Stimulated activated CD4-positive, alpha-beta T cell treated with anti-CD3 and anti-CD28 coated beads, Interleukin-2, amount 100 ng/mL, for 4 hours (primary cell): ENCODE data around the gene MACROD2.

Source experiments
- DNase-seq: peaks from one replicate; pipeline ENCODE4 v3.0.0-alpha.2; 2020; ENCODE audit warnings: low read depth

Gene MACROD2

GRCh38 chr20:14062786-14063185 is 67.5 kb downstream of the MACROD2 start:
- DNase-seq = no peak

- no peak for DNase-seq
Observed at GRCh38 chr20:14064333-14064732, 69.0 kb downstream of the MACROD2 start.

DNA sequence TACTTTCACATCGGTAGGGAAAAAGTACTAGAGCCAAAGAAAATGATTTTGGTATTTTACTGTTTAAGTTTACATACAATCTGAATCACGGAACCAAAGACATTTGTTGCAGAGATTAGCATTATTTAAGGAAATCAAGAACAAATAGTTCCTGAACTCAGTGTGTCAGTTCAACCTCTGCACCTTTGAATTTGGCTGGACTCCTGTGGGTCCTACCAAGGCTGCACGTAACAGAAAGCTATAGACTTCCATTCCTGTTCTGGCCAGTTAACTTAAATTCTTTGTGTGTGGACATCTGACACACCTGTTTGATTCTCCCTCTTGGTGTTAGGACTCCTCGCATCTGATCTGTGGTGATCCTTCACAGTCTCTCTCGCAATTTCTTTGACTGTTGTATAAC is 69.6 kb downstream of the MACROD2 start:
- no peak for DNase-seq

DNA sequence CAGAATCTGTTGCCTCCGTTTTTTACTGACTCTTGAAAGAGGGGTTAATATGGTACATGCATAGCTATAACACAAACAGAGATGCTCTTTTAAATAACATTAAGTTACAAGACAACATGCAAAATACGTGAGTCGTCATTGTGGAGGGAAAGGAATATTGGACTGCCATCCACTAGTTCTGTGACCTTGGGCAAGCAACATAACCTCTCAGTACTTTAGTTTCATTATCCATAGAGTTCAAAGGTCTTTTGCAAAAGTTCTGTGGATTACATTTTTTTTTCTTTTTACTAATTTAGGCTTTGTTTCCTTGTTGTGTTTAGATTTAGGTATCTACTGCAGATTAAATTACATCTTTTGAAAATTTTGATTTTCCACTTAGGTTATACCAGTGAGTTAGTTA is 70.5 kb downstream of the MACROD2 start:
- no peak for DNase-seq

GRCh38 chr20:14067603-14068002 is 72.3 kb downstream of the MACROD2 start:
- no peak for DNase-seq

- no peak for DNase-seq
Observed at GRCh38 chr20:14069796-14070195, 74.5 kb downstream of the MACROD2 start.

DNA sequence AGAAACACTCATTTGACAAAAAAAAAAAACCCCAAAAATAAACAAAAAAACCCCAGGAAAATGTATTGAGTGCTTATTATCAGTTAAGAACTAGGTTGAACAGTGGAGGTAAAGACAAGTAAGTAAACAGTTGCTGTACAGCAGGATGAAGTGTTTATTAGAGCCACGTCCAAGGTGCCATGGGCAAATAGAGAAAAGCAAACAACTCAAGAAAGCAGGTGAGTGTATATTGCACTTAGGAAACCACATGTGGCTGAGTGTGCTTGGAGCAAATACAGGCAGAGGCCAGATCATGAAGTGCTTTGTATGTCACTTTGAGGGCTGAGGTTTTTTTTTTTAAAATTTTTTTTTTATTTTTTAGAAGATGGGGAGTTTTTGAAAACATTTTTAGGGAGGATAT is 98.3 kb downstream of the MACROD2 start:
- DNase-seq = no peak

DNA sequence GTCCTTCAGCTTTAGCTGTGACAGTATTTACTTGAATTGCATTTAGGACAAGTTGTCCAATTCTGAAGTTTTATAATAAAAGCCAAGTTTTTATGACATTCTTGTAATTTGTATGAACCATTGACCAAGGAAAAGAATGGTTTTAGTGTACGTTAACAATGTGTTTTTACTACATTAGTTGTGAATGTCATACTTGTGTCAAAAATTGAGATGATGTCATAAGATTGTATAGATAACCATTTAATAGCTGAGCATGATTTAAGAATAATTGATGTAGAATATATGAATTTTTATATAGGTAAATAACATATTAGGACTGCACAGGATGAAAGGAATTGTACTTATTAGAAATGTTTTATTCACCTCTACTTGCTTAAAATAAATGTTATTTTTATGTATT is 102.9 kb downstream of the MACROD2 start:
- DNase-seq = no peak

GRCh38 chr20:14113416-14113815 is 118.1 kb downstream of the MACROD2 start:
- DNase-seq = no peak

DNA sequence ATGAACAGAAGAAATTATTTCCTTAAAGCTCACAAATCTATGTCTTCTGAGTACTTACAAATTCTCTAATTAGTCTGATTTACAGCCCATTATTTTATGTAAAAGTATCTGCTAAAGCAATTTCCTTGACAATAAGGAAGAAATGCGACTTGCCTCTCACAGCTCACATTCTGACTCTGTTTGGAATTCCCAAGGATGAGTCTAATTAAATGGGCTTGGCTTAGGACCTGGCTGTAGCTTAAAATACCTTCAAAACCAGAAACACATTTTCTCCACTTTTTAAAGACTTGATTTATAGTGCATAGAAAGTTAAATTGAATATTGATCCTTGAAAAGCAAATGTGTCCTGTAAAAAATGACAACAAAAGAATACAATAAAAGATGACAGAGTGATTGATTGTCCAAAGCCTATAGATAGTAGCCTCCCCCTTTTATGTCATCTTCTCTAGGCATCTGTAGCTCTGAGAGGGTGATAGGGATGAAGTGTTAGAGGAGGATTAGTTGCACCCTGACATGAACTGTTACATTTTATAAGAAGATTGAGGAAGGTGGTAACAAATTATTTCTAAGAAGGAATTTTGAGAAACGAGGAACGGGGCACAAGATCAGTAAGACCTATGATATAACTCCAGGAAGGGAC is 118.9 kb downstream of the MACROD2 start:
- DNase-seq = no peak

DNA sequence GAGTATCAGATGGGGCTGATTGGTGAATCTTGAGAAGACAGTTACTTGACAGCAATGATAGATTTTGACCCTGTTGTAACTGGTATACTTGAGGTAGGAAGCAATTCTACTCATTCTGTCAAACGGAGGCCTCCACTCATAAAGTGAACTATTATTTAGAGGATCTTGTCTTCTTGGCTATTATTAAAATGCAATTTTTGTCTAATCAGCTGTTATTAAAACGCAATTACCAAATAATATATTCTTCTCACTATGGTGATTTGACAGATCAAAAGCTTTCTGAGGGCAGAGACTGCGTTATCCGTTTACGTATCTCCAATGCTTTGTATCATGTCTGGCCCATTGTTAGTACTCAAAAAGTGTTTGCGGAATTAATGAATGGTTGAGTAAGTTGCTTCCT is 120.7 kb downstream of the MACROD2 start:
- DNase-seq = no peak

DNA sequence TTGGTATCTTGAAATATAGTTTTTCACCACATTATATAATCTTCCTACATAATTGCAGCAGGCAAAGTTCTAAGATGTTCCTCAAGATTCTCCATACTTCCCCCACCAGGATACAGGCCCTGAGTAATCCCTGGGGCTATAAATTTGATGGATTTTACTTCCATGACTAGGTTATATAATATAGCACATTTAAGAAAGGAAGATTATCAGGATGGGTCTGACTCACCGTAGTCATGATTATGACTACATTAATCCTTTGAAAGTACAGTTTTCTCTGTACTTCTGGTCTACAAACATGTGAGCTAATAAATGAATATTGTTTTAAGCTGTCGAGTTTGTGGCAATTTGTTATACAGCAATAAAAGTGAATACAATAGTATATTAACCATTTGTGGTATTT is 122.5 kb downstream of the MACROD2 start:
- DNase-seq = no peak

DNA sequence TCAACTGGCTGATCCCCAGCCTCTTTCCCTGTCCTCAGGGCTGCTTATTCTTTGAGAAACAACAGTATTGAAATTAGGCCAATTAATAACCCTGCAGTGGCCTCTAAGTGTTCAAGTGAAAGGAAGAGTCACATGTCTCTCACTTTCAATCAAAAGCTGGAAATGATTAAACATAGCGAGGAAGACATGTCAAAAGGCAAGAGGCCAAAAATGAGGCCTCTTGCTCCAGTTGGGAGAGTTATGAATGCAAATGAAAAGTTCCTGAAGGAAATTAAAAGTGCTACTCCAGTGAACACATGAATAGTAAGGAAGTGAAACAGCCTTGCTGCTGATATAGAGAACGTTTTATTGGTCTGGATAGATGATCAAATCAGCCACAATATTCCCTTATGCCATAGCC is 131.5 kb downstream of the MACROD2 start:
- DNase-seq = no peak

- DNase-seq = no peak
Observed at GRCh38 chr20:14127514-14128223, 132.4 kb downstream of the MACROD2 start.

- DNase-seq = no peak
Observed at GRCh38 chr20:14134004-14134403, 138.7 kb downstream of the MACROD2 start.

DNA sequence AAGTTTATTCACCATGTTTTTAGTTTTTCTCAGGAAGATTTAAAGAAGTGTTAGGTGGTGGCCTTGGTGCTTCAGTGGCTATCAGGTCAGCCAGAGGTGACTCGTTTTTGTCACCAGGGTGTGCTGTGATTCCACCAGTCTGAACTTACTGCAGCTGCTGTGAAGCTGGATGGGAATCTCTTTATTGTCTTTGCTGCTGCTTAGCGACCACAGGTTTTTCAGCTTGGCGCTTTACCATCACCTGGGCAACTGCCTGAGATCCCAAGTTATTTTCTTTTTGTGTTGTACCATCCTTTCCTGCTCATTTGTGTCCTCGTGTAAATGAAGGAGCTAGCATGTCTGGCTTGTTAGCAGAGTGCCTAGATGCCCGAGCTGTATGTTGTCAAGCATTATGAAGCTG is 146.9 kb downstream of the MACROD2 start:
- DNase-seq = no peak

GRCh38 chr20:14142964-14143627 is 147.8 kb downstream of the MACROD2 start:
- no peak for DNase-seq

DNA sequence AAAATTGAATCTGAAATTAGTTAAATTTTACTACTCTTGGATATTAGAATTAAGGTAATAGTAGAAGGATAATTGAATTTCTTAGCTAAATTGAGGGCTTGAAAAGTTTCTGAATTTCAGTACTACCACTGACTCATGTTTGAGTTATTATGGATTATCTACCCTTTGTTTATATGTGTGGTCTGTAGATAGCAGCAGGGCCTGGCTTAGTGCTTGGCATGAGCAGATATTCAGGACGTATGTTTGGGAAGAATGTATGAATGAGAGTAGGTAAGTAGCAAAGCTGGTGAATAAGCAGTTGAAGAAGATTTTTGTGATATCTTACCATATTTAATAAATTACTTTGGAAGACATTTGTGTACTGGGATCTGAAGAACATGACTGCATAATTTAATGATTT is 152.7 kb downstream of the MACROD2 start:
- DNase-seq = no peak

- DNase-seq = no peak
Observed at GRCh38 chr20:14155361-14155760, 160.0 kb downstream of the MACROD2 start.

- no peak for DNase-seq
Observed at GRCh38 chr20:14178528-14178927, 183.2 kb downstream of the MACROD2 start.

GRCh38 chr20:14178952-14179351 is 183.6 kb downstream of the MACROD2 start:
- no peak for DNase-seq

GRCh38 chr20:14189794-14190402 is 194.6 kb downstream of the MACROD2 start:
- no peak for DNase-seq

DNA sequence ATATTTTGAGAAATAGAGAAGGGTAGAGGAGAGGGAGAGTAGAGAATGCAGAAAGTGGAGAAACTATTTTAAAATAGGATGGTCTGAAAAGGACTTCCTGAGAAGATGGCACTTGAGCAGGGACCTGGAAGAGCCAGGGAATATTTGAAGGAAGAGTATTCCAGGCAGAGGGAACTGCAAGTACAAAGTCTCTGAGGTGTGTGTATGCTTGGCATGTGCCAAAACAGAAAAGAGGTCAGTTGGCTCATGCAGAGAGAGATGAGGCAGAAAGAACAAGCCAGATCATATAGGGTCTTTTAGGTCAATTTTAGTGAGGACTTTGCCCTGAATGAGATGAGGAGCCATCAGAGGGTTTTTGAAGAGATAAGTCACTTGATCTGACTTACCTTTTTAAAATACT is 196.2 kb downstream of the MACROD2 start:
- no peak for DNase-seq
